ENCODE results near the gene INTS2.

GRCh38 chr17:61946359-61946758, 18.6 kb upstream of the INTS2 start:
- peak; percentile 40 for TF ChIP-seq CTCF (conservative IDR thresholded peaks at IDR 0.05)
- no peak for TF ChIP-seq ZFX (IDR thresholded peaks at IDR 0.05)
